ENCODE data around the gene TBC1D22A. TPM values are rescaled to one million over a fixed set of nuclear protein-coding genes. Genes with fewer than 3 reads are reported as not detected.
"Not testable (repeated sequence)": the region's sequence is repeated elsewhere in the genome, so short reads cannot be mapped to it uniquely, and the experiment has no call there.

The TBC1D22A gene
- total RNA-seq, 1 donor from 2014 or later, result 20.1 TPM

- intact Hi-C loops (cut with DNase I), result no loop called here
- DNase-seq (ENCODE audit: low spot score), result peak; percentile 46
These were observed 403.6 kb downstream of the TBC1D22A start for GRCh38 chr22:47166033-47166404.

DNA sequence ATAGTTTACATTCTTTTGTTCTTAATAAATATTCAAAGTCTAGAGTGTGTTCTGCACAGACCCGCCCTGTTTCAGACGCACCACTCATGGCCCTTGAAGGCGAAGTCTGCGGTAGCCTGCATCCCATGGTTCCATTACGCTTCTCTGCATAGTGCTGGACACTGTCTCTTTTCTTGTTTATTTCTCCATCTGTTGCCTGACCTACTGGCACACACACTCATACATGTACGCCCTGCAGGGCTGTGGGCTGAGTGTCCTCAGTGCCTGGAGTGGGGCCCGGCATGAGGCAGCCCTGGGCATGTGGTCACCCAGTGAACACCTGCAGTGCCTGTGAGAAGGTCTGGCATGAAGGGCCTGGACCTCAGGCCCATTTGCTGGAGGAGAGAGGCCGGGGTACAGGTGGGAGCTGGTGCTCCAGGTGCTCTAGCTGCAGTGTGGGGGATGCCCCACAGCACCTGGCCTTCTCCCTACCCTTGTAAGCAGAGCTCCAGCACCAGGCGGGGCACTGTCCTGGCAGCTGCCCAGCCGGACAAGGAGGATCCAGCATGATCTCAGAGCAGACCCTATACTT is 404.1 kb downstream of the TBC1D22A start:
- DNase-seq (ENCODE audit: low spot score), result peak; percentile 63

DNA sequence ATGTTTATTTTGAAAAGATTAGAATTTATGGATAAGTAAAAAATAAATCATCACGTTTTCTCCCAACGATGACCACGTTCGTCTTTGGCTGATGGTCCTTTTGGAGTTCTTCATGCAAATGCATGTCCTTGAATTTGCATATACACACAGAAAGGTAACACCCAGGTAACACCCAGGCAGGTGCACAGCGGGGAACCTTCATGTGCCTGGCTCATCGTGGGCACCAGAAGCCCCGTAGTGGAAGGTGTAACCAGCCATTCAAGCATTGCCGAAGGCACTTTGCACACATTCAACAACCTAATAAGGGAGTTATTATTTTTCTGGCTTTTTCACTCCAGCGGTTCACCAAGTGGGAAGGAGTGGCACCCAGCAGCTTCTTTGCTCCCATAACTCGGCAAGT is 404.6 kb downstream of the TBC1D22A start:
- DNase-seq (ENCODE audit: low spot score), result peak; percentile 29
- intact Hi-C loops (cut with DNase I), result no loop called here

More for the DNA sequence above, 404.1 kb downstream of the TBC1D22A start:
- intact Hi-C loops (cut with DNase I), result no loop called here

- peak; percentile 31 for DNase-seq (ENCODE audit: low spot score)
These were observed 405.5 kb downstream of the TBC1D22A start for GRCh38 chr22:47167921-47168320.

GRCh38 chr22:47168441-47168840 is 406.0 kb downstream of the TBC1D22A start:
- DNase-seq (ENCODE audit: low spot score), result peak; percentile 41

More at GRCh38 chr22:47167921-47168320, 405.5 kb downstream of the TBC1D22A start:
- intact Hi-C loops (cut with DNase I), result not testable (repeated sequence)

DNA sequence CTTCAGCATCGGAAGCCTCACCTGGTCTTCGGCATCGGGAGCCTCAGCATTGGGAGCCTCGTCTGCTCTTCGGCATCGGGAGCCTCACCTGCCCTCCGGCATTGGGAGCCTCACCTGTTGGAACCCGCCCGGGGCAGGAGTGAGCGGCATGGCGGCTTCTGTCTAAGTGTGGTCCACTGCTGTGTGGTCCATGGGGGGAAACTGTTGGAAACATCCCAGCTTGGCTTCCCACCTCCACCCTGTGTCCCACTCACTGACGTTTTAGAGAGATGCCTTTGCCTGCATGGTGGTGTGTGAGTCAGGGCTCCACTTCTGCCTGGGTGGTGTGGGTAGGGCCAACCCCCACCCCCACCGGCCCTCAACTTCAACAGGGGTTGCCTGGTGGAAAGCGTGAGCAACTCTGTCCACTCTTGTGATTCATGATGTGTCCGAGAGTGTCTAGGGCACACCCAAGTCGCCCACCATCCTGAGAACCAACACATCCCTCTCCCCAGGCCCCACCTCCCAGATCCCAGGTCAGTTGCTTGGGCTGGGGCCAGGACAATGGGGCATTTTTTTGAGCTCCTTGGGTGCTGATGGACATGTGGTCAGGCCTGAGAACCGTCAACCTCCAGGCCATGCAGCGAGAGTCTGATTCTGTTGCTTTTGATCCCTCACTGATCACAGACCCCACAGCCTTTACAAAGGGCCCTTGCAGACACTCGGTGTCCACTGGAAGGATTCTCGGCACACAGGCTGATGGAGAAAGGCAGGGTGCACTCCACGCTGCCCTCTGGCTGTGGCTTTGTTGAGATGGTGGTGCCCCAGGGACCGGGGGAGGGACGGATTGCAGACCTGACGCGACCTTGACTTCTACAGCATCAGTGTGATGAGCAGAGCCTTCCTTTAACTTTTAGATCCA is 406.7 kb downstream of the TBC1D22A start:
- DNase-seq (ENCODE audit: low spot score), result peak; percentile 59
- intact Hi-C loops (cut with DNase I), result no loop called here

More at GRCh38 chr22:47168441-47168840, 406.0 kb downstream of the TBC1D22A start:
- intact Hi-C loops (cut with DNase I), result no loop called here

DNA sequence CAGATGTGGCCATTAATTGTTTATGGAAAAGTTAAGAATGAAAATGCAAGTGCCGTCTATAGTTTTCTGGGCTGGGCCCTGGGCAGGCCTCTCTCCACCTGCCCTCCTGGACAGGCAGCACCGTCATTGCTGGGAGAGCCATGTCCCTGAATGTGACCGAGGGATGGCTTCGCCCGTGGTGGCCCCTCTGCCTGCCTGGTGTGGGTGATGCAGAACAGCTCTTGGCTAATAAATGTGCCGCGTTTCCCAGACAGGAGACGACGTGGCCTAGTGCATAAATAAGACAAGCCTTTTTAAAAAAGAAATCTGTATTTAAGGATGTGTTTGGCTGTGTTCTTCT is 407.3 kb downstream of the TBC1D22A start:
- peak; percentile 63 for DNase-seq (ENCODE audit: low spot score)
- intact Hi-C loops (cut with DNase I), result loop anchor here (10.0 kb wide), 1 partner anchor 235 kb away; no protein-coding TSS in a partner anchor

DNA sequence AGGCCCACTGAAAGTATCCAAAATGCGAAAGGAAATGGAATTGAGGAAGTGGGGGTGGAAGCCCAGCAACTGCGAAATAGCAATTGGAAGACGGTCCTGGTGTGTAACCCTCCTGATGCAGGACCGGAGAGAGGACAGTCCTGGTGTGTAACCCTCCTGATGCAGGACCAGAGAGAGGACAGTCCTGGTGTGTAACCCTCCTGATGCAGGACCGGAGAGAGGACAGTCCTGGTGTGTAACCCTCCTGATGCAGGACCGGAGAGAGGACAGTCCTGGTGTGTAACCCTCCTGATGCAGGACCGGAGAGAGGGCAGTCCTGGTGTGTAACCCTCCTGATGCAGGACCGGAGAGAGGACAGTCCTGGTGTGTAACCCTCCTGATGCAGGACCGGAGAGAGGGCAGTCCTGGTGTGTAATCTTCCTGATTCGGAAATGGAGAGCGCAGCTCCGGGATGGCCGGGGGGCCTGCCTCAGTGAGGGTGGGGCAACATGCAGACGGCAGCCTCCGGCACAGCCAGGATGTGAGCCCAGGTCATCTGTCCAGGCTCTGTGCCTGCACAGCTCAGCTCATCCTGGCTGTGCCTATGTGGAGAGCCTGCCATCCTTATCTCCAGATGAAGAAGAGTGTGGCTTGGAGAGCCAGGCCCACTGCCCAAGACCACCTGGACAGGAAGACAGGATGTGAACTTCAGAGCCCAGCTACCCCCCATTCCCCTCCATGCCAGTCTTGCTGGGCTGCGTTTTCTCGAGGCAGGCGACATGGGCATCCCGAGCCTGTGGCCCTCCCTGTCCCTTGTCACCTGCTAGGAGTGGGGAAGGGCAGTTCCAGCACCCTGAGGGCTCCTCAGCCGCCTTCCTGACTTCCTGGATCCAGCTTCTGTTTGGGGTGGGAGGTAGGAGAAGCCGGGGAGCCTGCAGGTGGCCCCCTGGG is 408.3 kb downstream of the TBC1D22A start:
- peak; percentile 66 for DNase-seq (ENCODE audit: low spot score)
- intact Hi-C loops (cut with DNase I), result loop anchor here (10.0 kb wide), 1 partner anchor 236 kb away; no protein-coding TSS in a partner anchor

GRCh38 chr22:47171441-47172221 is 409.2 kb downstream of the TBC1D22A start:
- intact Hi-C loops (cut with DNase I), result loop anchor here (10.0 kb wide), 1 partner anchor 237 kb away; no protein-coding TSS in a partner anchor
- DNase-seq (ENCODE audit: low spot score), result peak; percentile 70

- intact Hi-C loops (cut with DNase I), result loop anchor here (10.0 kb wide), 1 partner anchor 238 kb away; no protein-coding TSS in a partner anchor
- DNase-seq (ENCODE audit: low spot score), result peak; percentile 54
These were observed 410.5 kb downstream of the TBC1D22A start for GRCh38 chr22:47172771-47173534.

DNA sequence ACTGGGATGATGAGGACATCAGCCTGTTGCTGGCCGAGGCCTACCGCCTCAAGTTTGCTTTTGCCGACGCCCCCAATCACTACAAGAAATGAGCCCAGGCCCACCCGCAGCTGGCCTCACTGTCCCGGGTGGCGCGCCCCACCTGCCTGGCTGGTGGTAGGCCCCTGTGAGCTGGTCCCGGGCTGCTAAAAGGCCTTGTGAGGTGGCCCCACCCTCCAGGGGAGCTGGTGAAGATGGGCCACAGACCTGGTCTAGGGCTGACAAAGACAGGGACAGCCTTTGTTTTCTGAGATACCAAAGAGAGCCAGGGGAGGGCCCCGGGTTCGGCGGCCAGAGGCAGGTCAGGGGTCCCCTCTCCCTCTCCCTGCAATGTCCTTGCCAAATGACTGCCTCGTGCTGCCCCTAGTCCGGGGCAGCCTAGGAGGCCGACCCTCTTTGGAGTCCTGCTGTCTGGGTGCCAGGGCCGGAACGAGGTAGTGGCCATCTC is 411.1 kb downstream of the TBC1D22A start:
- DNase-seq (ENCODE audit: low spot score), result peak; percentile 59
- intact Hi-C loops (cut with DNase I), result loop anchor here (10.0 kb wide), 1 partner anchor 239 kb away; no protein-coding TSS in a partner anchor

DNA sequence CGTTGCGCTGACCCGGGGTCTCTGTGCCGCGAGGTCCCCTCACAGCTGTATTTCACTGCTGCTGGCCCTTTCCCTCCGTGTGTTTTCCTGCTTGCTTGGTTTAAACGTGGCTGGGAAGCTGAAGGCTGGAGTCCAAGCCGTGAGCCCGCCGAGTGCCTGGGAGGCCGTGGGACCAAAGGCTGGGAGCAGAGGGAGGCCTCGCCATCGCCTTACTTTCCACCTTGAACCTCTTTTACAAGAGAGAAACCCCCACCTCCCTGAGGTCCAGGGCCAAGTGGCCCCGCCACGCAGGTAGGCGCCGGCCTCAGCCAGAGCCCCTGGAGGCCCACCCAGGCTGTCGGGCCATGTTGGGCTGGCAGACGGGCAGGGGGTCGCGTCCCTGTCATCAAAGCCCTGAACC is 411.6 kb downstream of the TBC1D22A start:
- intact Hi-C loops (cut with DNase I), result loop anchor here (10.0 kb wide), 1 partner anchor 239 kb away; no protein-coding TSS in a partner anchor
- DNase-seq (ENCODE audit: low spot score), result no peak

- DNase-seq (ENCODE audit: low spot score), result peak; percentile 55
- intact Hi-C loops (cut with DNase I), result loop anchor here (10.0 kb wide), 1 partner anchor 240 kb away; no protein-coding TSS in a partner anchor
These were observed 412.2 kb downstream of the TBC1D22A start for GRCh38 chr22:47174671-47175112.

- intact Hi-C loops (cut with DNase I), result loop anchor here (10.0 kb wide), 1 partner anchor 241 kb away; no protein-coding TSS in a partner anchor
- peak; percentile 75 for DNase-seq (ENCODE audit: low spot score)
These were observed 412.9 kb downstream of the TBC1D22A start for GRCh38 chr22:47175151-47176025.

DNA sequence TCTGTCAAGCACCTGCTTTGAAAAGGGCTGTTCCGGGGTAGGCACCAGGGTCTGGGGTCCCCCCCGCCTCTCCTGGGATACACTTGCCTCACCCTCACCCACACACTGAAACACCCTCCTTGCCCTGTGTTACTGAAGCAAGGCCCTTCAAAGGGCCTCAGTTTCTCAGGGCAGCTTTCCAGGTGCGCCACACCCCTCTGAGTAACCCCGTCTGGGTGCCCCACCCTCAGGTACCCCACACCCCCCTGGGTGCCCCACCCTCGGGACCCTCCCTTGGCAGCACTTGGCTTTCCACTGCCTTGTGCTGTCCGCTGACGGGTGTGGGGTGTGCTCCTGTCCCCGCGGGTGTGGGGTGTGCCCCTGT is 413.6 kb downstream of the TBC1D22A start:
- DNase-seq (ENCODE audit: low spot score), result no peak
- intact Hi-C loops (cut with DNase I), result loop anchor here (10.0 kb wide), 1 partner anchor 241 kb away; no protein-coding TSS in a partner anchor

GRCh38 chr22:47176573-47177333 is 414.3 kb downstream of the TBC1D22A start:
- DNase-seq (ENCODE audit: low spot score), result peak; percentile 53
- intact Hi-C loops (cut with DNase I), result loop anchor here (10.0 kb wide), 1 partner anchor 242 kb away; no protein-coding TSS in a partner anchor
